Placental pericyte (primary cell): Measurements from ENCODE around the gene DHX38. TPM values are rescaled to one million over a fixed set of nuclear protein-coding genes. Genes with fewer than 3 reads are reported as not detected.

ENCODE experiments used
- total RNA-seq: library from RNA; depleted of rRNA; stranded (reverse); fragments of >200 nt; gene quantifications from 2 replicates; pipeline ENCODE4 v1.2.3, GENCODE V29; 2012

DHX38 gene
- total RNA-seq = 60.6 and 75.1 TPM in 2 replicates

DNA sequence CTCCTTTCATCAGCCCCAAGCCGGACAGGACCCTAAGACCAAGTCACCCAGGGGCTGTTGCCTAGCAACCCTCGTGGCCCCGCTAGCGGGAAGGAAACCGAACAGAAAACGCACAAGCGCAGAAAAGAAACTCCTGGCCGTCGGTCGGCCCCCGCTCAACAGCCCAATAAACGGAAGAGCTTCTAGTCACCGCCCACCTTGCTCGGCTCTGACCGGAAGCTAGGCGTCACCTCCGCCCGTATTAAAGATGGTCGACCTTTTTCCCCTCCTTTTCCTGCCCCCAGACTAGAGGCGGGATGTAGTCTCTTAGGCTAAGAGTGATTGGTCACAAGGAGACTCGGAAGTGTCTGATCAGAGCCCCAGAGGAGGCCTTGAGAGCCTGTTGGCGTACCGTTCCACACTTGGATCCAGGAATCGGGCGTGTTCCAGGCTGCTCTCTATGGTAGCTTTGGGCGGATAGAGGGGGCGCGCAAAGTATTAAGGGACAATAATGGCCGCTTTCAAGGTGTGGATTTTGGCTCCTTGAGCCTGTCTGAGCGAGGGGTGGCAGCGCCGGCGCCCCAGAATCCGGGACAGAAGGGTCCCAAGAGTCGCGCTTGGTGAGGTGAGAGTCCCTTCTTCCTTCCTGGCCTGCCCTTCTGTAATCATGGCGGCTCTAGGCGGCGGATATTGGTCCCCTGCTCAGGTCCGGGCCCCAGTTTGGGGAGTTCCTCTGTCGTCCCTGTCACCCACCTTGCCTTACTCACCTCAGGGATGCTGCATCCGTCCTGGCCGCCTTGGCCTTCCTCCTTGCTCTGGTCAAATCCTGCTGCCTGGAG lies at the start of gene DHX38, which contains the start of gene TXNL4B:
DHX38 (plus strand) TSS at position 400 of the 818 bp plus-strand sequence. CDS start 2,311 bp downstream, outside the sequence.
TXNL4B (minus strand) TSS at position 173 of the 818 bp plus-strand sequence. CDS start 2,871 bp downstream, outside the sequence.

DNA sequence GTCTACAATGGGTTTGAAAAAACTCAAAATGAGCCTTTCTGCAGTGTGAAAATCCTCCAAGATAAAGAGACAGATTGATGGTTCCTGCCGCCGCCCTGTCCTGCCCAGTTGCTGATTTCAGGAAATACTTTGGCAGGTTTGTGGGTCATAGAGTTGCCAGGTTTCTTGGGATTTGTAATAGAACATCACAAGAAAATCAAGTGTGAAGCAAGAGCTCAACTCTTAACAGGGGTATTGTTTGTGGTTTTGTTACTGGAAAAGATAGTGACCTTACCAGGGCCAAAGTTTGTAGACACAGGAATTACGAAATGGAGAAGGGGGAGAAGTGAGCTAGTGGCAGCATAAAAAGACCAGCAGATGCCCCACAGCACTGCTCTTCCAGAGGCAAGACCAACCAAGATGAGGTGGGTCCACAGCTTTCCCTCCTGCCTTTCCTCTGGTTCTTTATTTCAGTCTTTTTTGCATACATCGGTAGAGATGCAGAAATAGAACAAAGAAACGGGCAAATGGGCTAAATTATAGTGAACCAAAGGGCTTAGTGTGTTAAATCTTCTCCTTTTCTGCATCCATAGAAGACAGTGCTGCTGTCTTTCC lies 39.3 kb upstream of the DHX38 start, which contains the start of gene HP:
HP (plus strand) TSS at position 252 of the 594 bp plus-strand sequence; CDS start at position 400, 148 bp downstream.

Other genes starting within 250 kb of the DHX38 start
- 15.8 and 16.6 TPM in 2 replicates for gene ATXN1L, start 247.9 kb upstream of the DHX38 start, total RNA-seq
- 3.6 and 4.4 TPM in 2 replicates for gene ZNF821, start 209.7 kb upstream of the DHX38 start, total RNA-seq
- 206 and 230 TPM in 2 replicates for gene IST1, start 198.3 kb upstream of the DHX38 start, total RNA-seq
- gene PKD1L3, start 93.4 kb upstream of the DHX38 start, total RNA-seq = under 0.01 TPM in 1 of 2 replicates, not detected in the other
- 3.3 and 4.7 TPM in 2 replicates for gene DHODH, start 85.1 kb upstream of the DHX38 start, total RNA-seq
- gene HP, start 39.3 kb upstream of the DHX38 start, total RNA-seq = not detected in 2 replicates
- not detected in 2 replicates for gene HPR, start 30.6 kb upstream of the DHX38 start, total RNA-seq
- 5.7 and 8.8 TPM in 2 replicates for gene TXNL4B, start 227 bp upstream of the DHX38 start, total RNA-seq
- gene PMFBP1, start 78.3 kb downstream of the DHX38 start, total RNA-seq = 0.29 TPM in 1 of 2 replicates, not detected in the other